Measurements from ENCODE around the gene ASXL2.
"Not testable (repeated sequence)": the region's sequence is repeated elsewhere in the genome, so short reads cannot be mapped to it uniquely, and the experiment has no call there.

ASXL2 gene

DNA sequence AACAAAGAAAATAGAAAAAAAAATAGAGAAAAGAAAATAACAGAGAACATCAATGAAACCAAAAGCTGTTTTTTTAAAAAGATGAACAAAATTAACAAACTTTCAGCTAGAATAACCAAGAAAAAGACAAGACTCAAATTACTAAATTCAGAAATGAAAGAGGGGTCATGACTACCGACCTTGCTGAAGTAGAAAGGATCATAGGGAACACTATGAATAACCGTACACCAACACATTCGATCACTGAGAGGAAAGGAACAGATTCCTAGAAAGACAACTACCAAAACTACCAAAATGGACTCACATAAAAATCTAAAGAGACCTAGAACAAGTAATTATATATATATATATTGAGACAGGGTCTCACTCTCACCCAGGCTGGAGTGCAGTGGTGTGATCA lies 167.5 kb downstream of the ASXL2 start:
- no peak overlapping the region for H3K4me3 ChIP-seq (replicated peaks; ENCODE audit: insufficient read depth, low read length)
- no peak for DNase-seq (ENCODE audit: low read depth in 1 of 2, low spot score in 1 of 2)
- TF ChIP-seq, protein P1, sequence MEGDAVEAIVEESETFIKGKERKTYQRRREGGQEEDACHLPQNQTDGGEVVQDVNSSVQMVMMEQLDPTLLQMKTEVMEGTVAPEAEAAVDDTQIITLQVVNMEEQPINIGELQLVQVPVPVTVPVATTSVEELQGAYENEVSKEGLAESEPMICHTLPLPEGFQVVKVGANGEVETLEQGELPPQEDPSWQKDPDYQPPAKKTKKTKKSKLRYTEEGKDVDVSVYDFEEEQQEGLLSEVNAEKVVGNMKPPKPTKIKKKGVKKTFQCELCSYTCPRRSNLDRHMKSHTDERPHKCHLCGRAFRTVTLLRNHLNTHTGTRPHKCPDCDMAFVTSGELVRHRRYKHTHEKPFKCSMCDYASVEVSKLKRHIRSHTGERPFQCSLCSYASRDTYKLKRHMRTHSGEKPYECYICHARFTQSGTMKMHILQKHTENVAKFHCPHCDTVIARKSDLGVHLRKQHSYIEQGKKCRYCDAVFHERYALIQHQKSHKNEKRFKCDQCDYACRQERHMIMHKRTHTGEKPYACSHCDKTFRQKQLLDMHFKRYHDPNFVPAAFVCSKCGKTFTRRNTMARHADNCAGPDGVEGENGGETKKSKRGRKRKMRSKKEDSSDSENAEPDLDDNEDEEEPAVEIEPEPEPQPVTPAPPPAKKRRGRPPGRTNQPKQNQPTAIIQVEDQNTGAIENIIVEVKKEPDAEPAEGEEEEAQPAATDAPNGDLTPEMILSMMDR (IDR thresholded peaks at IDR 0.05; ENCODE audit: insufficient read depth, low read length) = no peak
- TF ChIP-seq, protein P2, sequence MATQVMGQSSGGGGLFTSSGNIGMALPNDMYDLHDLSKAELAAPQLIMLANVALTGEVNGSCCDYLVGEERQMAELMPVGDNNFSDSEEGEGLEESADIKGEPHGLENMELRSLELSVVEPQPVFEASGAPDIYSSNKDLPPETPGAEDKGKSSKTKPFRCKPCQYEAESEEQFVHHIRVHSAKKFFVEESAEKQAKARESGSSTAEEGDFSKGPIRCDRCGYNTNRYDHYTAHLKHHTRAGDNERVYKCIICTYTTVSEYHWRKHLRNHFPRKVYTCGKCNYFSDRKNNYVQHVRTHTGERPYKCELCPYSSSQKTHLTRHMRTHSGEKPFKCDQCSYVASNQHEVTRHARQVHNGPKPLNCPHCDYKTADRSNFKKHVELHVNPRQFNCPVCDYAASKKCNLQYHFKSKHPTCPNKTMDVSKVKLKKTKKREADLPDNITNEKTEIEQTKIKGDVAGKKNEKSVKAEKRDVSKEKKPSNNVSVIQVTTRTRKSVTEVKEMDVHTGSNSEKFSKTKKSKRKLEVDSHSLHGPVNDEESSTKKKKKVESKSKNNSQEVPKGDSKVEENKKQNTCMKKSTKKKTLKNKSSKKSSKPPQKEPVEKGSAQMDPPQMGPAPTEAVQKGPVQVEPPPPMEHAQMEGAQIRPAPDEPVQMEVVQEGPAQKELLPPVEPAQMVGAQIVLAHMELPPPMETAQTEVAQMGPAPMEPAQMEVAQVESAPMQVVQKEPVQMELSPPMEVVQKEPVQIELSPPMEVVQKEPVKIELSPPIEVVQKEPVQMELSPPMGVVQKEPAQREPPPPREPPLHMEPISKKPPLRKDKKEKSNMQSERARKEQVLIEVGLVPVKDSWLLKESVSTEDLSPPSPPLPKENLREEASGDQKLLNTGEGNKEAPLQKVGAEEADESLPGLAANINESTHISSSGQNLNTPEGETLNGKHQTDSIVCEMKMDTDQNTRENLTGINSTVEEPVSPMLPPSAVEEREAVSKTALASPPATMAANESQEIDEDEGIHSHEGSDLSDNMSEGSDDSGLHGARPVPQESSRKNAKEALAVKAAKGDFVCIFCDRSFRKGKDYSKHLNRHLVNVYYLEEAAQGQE (IDR thresholded peaks at IDR 0.05; ENCODE audit: insufficient replicate concordance, low read depth) = no peak
- TF ChIP-seq GABPA (IDR thresholded peaks at IDR 0.05; ENCODE audit: low read depth) (no peak), SPI1 (IDR thresholded peaks at IDR 0.05; ENCODE audit: borderline replicate concordance, low read depth) (no peak), POLR2AphosphoS5 (IDR thresholded peaks at IDR 0.05; ENCODE audit: low read depth) (no peak)
- no peak overlapping the region for H3K27ac ChIP-seq (replicated peaks)
- no peaks in the 10 kb centered on the region for H3K27me3 ChIP-seq (ENCODE audit: insufficient read depth, poor library complexity, severe bottlenecking)

DNA sequence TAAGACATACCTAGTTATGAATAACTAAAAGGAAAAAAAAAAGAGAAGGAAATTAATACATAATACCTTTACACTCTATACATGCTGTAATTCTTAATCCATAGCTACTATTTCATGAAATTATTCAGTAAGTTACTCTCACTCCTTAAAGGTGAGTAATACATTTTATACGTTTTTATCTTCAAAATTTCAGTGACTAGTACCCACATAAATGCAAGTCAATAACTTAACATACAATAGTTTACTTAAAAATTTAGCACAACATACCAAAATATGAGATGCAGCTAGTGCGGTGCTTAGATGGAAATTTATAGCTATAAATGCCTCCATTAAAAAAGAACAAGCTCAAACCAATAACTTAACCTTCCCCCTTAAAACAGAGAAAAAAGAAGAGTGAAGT lies 168.9 kb downstream of the ASXL2 start:
- no peak for DNase-seq (ENCODE audit: low read depth in 1 of 2, low spot score in 1 of 2)
- Histone ChIP-seq H3K27me3 (ENCODE audit: insufficient read depth, poor library complexity, severe bottlenecking) (no peaks in the 10 kb centered on the region), H3K27ac (replicated peaks) (no peak overlapping the region), H3K4me3 (replicated peaks; ENCODE audit: insufficient read depth, low read length) (no peak overlapping the region)
- TF ChIP-seq, protein P1 (IDR thresholded peaks at IDR 0.05; ENCODE audit: insufficient read depth, low read length) = no peak
- TF ChIP-seq, protein P2 (IDR thresholded peaks at IDR 0.05; ENCODE audit: insufficient replicate concordance, low read depth) = no peak
- TF ChIP-seq GABPA (IDR thresholded peaks at IDR 0.05; ENCODE audit: low read depth) (no peak), POLR2AphosphoS5 (IDR thresholded peaks at IDR 0.05; ENCODE audit: low read depth) (no peak), SPI1 (IDR thresholded peaks at IDR 0.05; ENCODE audit: borderline replicate concordance, low read depth) (no peak)

DNA sequence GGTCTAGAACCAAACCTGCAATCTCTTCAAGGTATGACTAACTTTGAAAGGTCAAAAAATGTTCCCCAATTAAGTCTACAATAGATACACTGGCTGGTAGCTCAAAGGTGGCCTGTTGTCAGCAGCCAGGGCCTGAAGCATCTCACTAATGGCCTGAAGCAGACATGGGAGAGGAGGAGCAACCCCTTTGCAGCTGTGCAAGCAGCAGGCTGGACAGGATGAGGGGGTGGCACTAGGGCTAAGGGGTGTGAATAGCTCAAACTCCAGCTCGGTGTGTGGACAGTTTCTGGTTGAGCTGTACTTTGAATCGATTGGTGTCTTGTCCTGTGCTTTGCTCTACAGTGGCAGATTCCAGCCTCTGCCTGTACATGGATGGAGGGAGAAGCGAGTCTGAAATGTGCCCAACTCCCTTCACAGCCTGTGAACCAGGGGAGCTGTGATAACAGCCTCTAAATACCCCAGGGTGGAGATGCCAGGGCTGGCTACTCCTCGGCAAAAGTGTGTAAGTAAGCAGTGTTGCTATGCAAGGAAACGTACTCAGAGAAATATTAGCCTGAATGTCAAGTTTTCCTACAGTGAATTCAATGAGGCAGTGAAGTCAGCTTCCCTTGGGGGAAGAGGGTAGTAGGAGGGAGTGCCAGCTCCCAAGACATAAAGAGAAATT lies 170.2 kb downstream of the ASXL2 start:
- Histone ChIP-seq H3K27ac (replicated peaks) (no peak overlapping the region), H3K27me3 (ENCODE audit: insufficient read depth, poor library complexity, severe bottlenecking) (no peaks in the 10 kb centered on the region), H3K4me3 (replicated peaks; ENCODE audit: insufficient read depth, low read length) (no peak overlapping the region)
- no peak for DNase-seq (ENCODE audit: low read depth in 1 of 2, low spot score in 1 of 2)
- TF ChIP-seq, protein P1 (IDR thresholded peaks at IDR 0.05; ENCODE audit: insufficient read depth, low read length) = no peak
- TF ChIP-seq, protein P2 (IDR thresholded peaks at IDR 0.05; ENCODE audit: insufficient replicate concordance, low read depth) = no peak
- TF ChIP-seq POLR2AphosphoS5 (IDR thresholded peaks at IDR 0.05; ENCODE audit: low read depth) (no peak), SPI1 (IDR thresholded peaks at IDR 0.05; ENCODE audit: borderline replicate concordance, low read depth) (no peak), GABPA (IDR thresholded peaks at IDR 0.05; ENCODE audit: low read depth) (no peak)

- H3K4me3 ChIP-seq (replicated peaks; ENCODE audit: insufficient read depth, low read length); H3K27me3 ChIP-seq (ENCODE audit: insufficient read depth, poor library complexity, severe bottlenecking); DNase-seq (ENCODE audit: low read depth in 1 of 2, low spot score in 1 of 2); H3K27ac ChIP-seq (replicated peaks): not testable (repeated sequence)
These were observed 172.7 kb downstream of the ASXL2 start for GRCh38 chr2:25705575-25705974.
